DMS153 (cell line): ENCODE measurements around the gene C12orf43.

ENCODE experiments used
- DNase-seq: peaks from one replicate; lab custom pipeline; 2025; lab: John Stamatoyannopoulos, UW

The C12orf43 gene

GRCh38 chr12:121030576-121031212, 14.4 kb upstream of the C12orf43 start:
- DNase-seq = no peak

GRCh38 chr12:121026274-121027045, 10.2 kb upstream of the C12orf43 start:
- DNase-seq = no peak

- DNase-seq = no peak
These were observed 9.3 kb upstream of the C12orf43 start for GRCh38 chr12:121025442-121026226.

GRCh38 chr12:121023799-121024198, 7.5 kb upstream of the C12orf43 start:
- no peak for DNase-seq

GRCh38 chr12:121022713-121023112, 6.4 kb upstream of the C12orf43 start:
- DNase-seq = no peak

- DNase-seq = no peak
These were observed 5.5 kb upstream of the C12orf43 start for GRCh38 chr12:121021754-121022153.

- DNase-seq = no peak
These were observed 2.8 kb upstream of the C12orf43 start for GRCh38 chr12:121018860-121019617.

GRCh38 chr12:121017966-121018491, 1.7 kb upstream of the C12orf43 start:
- no peak for DNase-seq

- DNase-seq = no peak
These were observed 2.6 kb downstream of the C12orf43 start for GRCh38 chr12:121013715-121014114.

GRCh38 chr12:121011820-121012219, 4.5 kb downstream of the C12orf43 start:
- no peak for DNase-seq

GRCh38 chr12:121010860-121011259, 5.4 kb downstream of the C12orf43 start:
- DNase-seq = no peak

- DNase-seq = no peak
These were observed 6.5 kb downstream of the C12orf43 start for GRCh38 chr12:121009741-121010140.

GRCh38 chr12:121008347-121009098, 7.8 kb downstream of the C12orf43 start:
- no peak for DNase-seq

GRCh38 chr12:121005346-121005815, 10.9 kb downstream of the C12orf43 start:
- peak; percentile 34 for DNase-seq

- no peak for DNase-seq
These were observed 12.0 kb downstream of the C12orf43 start for GRCh38 chr12:121004253-121004815.

GRCh38 chr12:121003650-121004049, 12.6 kb downstream of the C12orf43 start:
- no peak for DNase-seq

GRCh38 chr12:121001841-121002483, 14.3 kb downstream of the C12orf43 start:
- DNase-seq = no peak

- no peak for DNase-seq
These were observed 15.2 kb downstream of the C12orf43 start for GRCh38 chr12:121001060-121001459.

- DNase-seq = no peak
These were observed 15.8 kb downstream of the C12orf43 start for GRCh38 chr12:121000530-121000929.
